NCI-H1694 treated with DMSO at 0.1 percent for 48 hours (cell line): ENCODE measurements around the gene LRRC56.

Experiments
- DNase-seq: peaks from one replicate; lab custom pipeline; 2025; lab: John Stamatoyannopoulos, UW

The LRRC56 gene

GRCh38 chr11:520428-521176 lies 16.7 kb upstream of the LRRC56 start:
- no peak for DNase-seq

DNA sequence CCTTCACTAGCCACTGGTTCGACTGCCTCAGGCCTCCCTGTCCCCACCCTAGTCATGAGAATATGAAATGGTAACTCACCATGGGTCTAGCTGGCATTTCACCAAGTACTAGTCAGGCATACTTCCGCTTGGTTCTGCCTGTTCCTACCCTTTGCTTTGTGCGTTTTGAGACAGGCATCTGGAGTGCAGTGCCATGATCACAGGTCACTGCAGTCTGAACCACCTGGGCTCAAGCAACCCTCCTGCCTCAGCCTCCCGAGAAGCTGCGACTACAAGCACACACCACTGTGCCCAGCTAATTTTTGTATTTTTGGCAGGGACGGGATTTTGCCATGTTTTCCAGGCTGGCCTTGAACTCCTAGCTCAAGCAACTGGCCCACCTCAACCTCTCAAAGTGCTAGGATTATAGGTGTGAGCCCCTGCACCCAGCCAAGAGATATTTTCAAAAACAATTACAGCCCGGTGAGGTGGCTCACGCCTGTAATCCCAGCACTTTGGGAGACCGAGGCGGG lies 16.1 kb upstream of the LRRC56 start:
- DNase-seq = no peak

GRCh38 chr11:526192-526591 lies 11.1 kb upstream of the LRRC56 start:
- DNase-seq = no peak

- DNase-seq = no peak
Measured at GRCh38 chr11:528166-528814, 9.0 kb upstream of the LRRC56 start.

GRCh38 chr11:528815-529727 lies 8.3 kb upstream of the LRRC56 start:
- no peak for DNase-seq

DNA sequence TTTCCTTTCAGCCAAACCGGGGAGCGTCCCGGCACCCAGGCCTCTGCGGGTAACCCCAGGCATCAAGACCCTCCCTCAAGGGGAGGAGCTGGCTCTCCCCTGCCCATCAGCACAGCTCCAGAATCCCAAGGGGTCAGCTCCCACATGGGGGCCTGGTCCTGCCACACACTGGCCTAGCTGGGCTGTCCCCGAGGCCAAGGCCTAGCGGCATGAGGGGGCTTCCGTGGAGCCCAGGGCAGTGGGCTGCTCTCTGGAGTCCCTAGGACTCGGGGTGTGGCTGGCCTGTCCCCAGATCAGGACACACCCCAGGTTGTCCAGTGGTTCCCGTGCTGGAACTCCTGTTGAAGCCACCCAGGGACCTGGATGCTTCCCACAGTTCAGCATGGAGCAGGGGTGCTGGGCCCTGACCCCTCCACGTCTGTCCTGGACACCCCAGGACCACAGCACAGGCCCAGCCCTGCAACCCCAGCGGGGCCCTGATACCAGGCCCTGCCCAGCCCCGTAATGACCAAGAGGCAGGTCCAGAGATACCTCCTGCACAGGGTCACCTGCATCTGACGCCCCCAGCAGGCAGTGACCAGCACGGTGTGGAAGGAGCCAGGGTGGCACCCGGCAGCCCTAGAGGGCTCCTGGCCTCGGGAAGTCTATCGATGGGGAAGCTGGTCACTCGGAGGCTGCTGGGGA lies 7.5 kb upstream of the LRRC56 start:
- DNase-seq = no peak

DNA sequence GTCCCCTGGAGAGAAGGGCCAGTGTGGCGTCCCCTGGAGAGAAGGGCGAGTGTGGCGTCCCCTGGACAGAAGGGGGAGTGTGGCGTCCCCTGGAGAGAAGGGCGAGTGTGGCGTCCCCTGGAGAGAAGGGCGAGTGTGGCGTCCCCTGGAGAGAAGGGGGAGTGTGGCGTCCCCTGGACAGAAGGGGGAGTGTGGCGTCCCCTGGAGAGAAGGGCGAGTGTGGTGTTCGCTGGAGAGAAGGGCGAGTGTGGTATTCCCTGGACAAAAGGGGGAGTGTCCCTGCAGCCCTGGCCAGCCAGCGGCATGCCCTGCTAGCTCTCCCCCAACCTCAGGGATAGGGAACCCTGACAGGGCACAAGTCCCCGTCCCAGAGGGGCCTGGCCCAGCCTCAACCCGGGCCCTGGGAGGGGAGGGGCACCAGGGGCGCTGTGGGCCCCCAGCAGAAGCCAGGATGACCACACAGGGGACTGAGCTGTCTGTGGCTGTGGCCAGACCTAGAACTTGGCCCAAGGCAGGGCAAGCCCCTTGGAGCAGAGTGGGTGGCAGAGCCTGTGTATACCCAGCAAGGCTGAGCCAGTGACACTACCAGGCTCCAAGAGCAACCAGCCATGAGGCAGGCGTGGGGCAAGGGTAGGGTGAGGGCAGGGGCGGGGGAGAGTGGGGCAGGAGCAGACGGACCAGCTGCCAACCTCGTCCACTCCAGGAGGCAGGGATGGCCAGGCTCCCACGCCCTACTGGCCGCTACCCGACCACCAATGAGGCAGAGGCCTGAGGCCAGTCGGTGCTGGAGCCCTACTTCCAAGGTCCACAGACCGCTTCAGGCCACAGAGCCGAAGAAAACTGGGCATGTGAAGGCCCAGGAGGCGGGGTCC lies 6.1 kb upstream of the LRRC56 start:
- DNase-seq = no peak

DNA sequence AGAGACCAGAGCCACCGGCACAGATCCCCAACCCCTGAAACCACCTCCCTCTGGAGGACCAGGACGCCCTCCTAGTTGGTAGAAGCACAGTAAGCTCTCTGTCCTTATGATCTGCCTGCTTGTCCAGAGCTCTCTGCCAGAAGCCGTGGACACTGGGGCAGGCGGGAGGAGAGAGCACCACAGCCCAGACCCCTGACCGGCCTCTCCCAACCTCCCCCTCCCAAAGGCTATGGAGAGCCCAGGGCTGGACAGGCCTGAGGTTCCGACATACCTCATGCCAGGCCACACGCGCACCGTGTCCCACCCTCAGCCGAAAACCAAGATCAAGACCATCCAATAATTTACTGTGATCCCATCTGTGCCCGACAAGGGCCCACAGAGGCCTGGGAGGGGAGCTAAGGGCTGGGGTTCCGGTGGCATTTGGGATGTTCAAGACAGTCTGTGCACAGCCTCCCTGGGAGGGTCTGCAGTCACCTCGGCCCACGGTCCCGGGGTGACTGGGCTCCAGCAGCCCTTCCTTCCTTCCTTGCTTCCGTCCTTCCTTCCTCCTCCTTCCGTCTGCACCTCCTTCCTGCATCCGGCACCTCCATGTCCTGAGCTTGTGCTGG lies 5.3 kb upstream of the LRRC56 start:
- no peak for DNase-seq

- no peak for DNase-seq
Measured at GRCh38 chr11:532527-532985, 4.8 kb upstream of the LRRC56 start.

DNA sequence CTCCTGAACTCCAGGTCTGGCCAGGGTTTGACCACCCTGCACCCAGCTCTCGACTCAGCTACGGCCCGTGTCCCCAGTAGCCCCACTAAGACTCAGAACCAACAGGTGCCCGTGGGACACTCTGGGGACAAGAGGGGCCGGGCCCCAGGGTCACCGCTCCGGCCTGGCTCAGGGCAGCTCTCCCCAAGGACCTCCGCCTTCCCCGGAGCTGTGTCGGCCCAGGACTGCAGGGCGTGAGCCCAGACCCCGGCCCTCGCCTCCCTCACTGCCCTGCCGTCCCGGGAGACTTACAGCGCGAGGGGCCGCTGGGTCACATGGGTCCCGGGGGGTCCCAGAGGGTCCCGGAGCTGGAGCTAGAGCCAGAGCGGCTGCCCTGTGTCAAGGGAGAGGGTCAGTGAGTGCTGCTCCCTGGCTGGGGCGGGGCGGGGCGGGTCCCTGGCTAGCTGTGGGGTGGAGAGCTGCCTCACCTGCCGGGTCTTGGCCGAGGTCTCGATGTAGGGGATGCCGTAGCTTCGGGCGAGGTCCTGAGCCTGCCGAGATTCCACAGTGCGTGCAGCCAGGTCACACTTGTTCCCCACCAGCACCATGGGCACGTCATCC lies 4.2 kb upstream of the LRRC56 start:
- DNase-seq = no peak

GRCh38 chr11:533586-534395 lies 3.5 kb upstream of the LRRC56 start:
- DNase-seq = no peak

DNA sequence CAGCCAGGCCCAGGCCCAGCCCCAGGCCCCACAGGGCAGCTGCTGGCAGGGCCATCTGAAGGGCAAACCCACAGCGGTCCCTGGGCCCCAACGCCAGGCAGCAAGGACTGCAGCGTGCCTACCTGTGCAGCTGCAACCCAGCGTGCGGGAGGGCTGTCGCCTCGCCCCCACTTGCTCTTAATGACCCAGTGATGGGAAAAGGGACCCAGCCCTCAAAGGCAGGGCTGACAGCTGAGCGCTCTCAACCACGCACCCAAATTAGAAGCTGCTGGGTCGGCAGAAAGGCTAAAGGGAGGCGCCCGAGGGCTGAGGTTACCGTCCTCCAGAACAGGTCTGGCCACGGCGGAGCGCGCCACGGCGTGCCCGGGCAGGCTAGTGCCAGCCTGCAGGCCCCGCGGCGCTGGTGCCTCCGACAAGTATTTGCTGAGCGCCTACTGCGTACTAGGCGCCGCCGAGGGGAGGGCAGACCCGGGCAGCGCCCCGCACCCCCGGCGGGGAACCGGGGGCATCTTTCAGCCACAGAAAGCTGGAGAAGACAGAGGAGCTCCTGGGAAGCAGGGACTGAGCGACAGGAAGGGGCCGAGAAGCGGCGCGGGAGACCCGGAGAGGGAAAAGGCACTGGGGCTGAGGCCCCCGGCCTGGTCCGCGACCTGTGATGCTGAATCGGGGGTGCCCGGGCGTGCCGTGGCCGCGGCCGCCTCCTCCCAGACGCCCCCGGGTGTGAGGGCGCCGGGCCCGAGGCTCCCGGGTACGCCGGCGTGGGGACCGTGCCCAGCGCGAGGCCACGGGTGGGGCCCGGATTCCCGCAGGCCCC lies 2.7 kb upstream of the LRRC56 start:
- DNase-seq = no peak

DNA sequence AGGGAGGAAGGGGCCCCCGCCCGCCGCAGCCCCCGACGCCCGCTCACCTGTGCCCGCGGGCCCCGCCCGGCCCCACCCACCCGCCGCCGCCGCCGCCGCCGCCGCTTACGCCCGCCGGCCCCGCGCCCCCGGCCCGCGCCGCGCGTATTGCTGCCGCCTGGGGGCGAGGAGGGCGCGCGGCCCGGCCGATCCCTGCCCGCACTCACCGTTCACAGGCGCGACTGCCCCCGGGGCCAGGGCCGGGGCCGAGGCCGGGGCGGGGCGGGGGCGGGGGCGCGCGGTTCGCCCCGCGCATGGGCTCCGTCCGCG lies 2.2 kb upstream of the LRRC56 start:
- no peak for DNase-seq

- DNase-seq = peak; percentile 72
Measured at GRCh38 chr11:535519-536454, 1.5 kb upstream of the LRRC56 start, which contains the start of gene HRAS. Gene HRAS, minus strand, starts transcription at chr11:535576.

DNA sequence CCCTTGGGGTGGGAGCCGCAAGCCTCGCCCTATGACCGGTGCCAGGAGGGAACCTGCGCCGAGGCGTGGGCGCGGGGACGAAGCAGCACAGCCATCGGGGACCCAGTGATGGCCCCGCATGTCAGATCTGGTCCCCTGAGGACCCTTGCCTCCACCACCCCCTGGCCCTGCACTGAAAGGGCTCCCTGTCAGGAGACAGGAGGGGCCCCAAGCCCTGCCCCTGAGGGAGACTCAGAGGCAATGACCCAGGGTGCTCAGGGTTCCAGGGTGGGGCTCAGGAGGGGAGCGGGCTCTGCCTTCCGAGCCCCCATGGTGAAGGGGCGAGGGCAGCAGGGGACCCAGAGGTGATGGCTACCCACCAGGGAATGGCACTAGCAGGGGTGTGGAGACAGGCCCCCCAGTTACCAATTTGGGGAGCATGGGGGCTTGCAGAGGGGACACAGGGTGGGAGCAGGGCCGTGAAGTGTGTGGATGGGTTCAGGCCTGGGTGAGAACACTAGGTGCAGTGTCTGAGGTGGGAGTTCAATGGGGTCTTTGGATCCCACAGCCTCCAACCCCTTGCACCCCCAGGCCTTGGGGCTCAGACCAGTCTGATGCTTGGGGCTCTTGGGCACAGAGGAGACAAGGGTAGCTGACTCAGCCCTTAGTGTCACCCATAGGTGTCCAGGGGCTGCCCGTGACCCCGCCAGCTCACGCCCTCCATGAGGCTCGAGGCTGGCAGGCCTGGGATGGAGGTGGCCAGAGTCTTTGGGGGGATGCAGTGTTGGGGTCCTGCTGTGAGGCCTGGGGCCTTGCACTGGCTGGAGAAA lies 499 bp downstream of the LRRC56 start:
- DNase-seq = no peak

GRCh38 chr11:538431-539051 lies 1.2 kb downstream of the LRRC56 start:
- DNase-seq = no peak
